ENCODE results near the gene EHMT1. TPM values are rescaled to one million over a fixed set of nuclear protein-coding genes. Genes with fewer than 3 reads are reported as not detected.

EHMT1 gene
- total RNA-seq, 1 experiment from 2014 or later: 63.9 TPM

DNA sequence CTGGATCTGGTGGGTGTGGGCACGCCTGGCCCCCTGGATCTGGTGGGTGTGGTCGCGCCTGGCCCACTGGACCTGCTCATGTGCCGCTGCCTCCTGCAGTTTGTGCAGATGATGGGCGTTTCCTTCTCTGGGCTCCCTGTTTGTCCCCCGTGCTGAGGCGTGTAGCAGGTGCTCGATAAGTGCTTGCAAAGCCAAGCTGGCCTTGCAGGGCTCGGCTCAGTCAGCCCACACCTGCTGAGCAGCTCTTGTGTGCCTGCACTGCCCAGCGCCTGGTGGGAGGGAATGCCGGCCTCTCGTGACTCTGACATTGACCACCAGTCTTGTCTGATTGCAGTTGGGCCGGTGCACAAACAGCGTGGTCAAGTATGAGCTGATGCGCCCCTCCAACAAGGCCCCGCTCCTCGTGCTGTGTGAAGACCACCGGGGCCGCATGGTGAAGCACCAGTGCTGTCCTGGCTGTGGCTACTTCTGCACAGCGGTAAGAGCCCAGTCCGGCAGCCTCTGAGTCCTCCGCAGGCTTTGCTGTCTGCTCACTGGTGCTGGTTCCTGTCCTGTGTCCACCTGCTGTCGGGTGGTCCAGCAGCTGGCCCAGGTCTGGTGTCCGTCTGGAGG lies 156.1 kb downstream of the EHMT1 start:
- in situ Hi-C loops (cut with HindIII; ENCODE audit: low pct_unique_long_range_greater_than_20kb, low sequenced_read_pairs) (no loop called here), intact Hi-C loops (cut with micrococcal nuclease; ENCODE audit: unreplicated experiment) (no loop called here)
- H3K9me3 ChIP-seq (ENCODE audit: control insufficient read depth, insufficient read depth, low read depth, low read length): no peaks in the 10 kb centered on the region
- no peak for DNase-seq (ENCODE audit: low read depth, low spot score)
- ATAC-seq: 0 out of 2 replicates have a peak, but pooled peaks have one; percentile 26
- peaks cover 3% of the 10 kb centered on the region; the same call in 1 of the 2 replicates for H3K36me3 ChIP-seq (ENCODE audit: control insufficient read depth, insufficient read depth, low read length)
- H3K27me3 ChIP-seq (ENCODE audit: control insufficient read depth, insufficient read depth, low read length): no peaks in the 10 kb centered on the region
- no peak overlapping the region for H3K27ac ChIP-seq (ENCODE audit: low read length)
- no TSS peak for BruUV-seq (replicated peaks)
- H3K4me1 ChIP-seq (ENCODE audit: control insufficient read depth, insufficient read depth, low read length): no peaks in the 10 kb centered on the region
- H3K4me3 ChIP-seq (ENCODE audit: low read depth in 2 of 2, low read length in 2 of 2): no peak overlapping the region
- ChIA-PET CTCF (no interaction called here), POLR2A (no interaction called here)
- TF ChIP-seq POLR2AphosphoS5 (IDR thresholded peaks at IDR 0.05; ENCODE audit: low read depth, low read length): no peak
- TF ChIP-seq TCF7L2 (IDR thresholded peaks at IDR 0.05; ENCODE audit: low read depth, low read length): no peak
- TF ChIP-seq, protein P1, sequence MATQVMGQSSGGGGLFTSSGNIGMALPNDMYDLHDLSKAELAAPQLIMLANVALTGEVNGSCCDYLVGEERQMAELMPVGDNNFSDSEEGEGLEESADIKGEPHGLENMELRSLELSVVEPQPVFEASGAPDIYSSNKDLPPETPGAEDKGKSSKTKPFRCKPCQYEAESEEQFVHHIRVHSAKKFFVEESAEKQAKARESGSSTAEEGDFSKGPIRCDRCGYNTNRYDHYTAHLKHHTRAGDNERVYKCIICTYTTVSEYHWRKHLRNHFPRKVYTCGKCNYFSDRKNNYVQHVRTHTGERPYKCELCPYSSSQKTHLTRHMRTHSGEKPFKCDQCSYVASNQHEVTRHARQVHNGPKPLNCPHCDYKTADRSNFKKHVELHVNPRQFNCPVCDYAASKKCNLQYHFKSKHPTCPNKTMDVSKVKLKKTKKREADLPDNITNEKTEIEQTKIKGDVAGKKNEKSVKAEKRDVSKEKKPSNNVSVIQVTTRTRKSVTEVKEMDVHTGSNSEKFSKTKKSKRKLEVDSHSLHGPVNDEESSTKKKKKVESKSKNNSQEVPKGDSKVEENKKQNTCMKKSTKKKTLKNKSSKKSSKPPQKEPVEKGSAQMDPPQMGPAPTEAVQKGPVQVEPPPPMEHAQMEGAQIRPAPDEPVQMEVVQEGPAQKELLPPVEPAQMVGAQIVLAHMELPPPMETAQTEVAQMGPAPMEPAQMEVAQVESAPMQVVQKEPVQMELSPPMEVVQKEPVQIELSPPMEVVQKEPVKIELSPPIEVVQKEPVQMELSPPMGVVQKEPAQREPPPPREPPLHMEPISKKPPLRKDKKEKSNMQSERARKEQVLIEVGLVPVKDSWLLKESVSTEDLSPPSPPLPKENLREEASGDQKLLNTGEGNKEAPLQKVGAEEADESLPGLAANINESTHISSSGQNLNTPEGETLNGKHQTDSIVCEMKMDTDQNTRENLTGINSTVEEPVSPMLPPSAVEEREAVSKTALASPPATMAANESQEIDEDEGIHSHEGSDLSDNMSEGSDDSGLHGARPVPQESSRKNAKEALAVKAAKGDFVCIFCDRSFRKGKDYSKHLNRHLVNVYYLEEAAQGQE (IDR thresholded peaks at IDR 0.05; ENCODE audit: insufficient read depth in 1 of 2, low read depth in 2 of 2, low read length in 1 of 2): no peak
- no peak for TF ChIP-seq SIN3A (IDR thresholded peaks at IDR 0.05; ENCODE audit: borderline replicate concordance, insufficient read depth, low read depth, low read length)
- TF ChIP-seq, protein P2, sequence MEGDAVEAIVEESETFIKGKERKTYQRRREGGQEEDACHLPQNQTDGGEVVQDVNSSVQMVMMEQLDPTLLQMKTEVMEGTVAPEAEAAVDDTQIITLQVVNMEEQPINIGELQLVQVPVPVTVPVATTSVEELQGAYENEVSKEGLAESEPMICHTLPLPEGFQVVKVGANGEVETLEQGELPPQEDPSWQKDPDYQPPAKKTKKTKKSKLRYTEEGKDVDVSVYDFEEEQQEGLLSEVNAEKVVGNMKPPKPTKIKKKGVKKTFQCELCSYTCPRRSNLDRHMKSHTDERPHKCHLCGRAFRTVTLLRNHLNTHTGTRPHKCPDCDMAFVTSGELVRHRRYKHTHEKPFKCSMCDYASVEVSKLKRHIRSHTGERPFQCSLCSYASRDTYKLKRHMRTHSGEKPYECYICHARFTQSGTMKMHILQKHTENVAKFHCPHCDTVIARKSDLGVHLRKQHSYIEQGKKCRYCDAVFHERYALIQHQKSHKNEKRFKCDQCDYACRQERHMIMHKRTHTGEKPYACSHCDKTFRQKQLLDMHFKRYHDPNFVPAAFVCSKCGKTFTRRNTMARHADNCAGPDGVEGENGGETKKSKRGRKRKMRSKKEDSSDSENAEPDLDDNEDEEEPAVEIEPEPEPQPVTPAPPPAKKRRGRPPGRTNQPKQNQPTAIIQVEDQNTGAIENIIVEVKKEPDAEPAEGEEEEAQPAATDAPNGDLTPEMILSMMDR (IDR thresholded peaks at IDR 0.05): no peak

GRCh38 chr9:137776306-137776995 lies 157.6 kb downstream of the EHMT1 start:
- BruUV-seq (replicated peaks): no TSS peak
- Histone ChIP-seq H3K36me3 (ENCODE audit: control insufficient read depth, insufficient read depth, low read length) (peaks cover 3% of the 10 kb centered on the region; the same call in 1 of the 2 replicates), H3K4me3 (ENCODE audit: low read depth in 2 of 2, low read length in 2 of 2) (no peak overlapping the region), H3K27me3 (ENCODE audit: control insufficient read depth, insufficient read depth, low read length) (no peaks in the 10 kb centered on the region), H3K4me1 (ENCODE audit: control insufficient read depth, insufficient read depth, low read length) (no peaks in the 10 kb centered on the region), H3K27ac (ENCODE audit: low read length) (no peak overlapping the region), H3K9me3 (ENCODE audit: control insufficient read depth, insufficient read depth, low read depth, low read length) (no peaks in the 10 kb centered on the region)
- intact Hi-C loops (cut with micrococcal nuclease; ENCODE audit: unreplicated experiment) (no loop called here), in situ Hi-C loops (cut with HindIII; ENCODE audit: low pct_unique_long_range_greater_than_20kb, low sequenced_read_pairs) (no loop called here)
- DNase-seq (ENCODE audit: low read depth, low spot score) (no peak), ATAC-seq (no peak)
- TF ChIP-seq, protein P2 (IDR thresholded peaks at IDR 0.05): no peak
- TF ChIP-seq SIN3A (IDR thresholded peaks at IDR 0.05; ENCODE audit: borderline replicate concordance, insufficient read depth, low read depth, low read length) (no peak), POLR2AphosphoS5 (IDR thresholded peaks at IDR 0.05; ENCODE audit: low read depth, low read length) (no peak)
- ChIA-PET CTCF (no interaction called here), POLR2A (no interaction called here)

Measured in Panc1 (cell line).